ENCODE results near the gene TES.
"Not testable (repeated sequence)": the region's sequence is repeated elsewhere in the genome, so short reads cannot be mapped to it uniquely, and the experiment has no call there.

Gene TES

DNA sequence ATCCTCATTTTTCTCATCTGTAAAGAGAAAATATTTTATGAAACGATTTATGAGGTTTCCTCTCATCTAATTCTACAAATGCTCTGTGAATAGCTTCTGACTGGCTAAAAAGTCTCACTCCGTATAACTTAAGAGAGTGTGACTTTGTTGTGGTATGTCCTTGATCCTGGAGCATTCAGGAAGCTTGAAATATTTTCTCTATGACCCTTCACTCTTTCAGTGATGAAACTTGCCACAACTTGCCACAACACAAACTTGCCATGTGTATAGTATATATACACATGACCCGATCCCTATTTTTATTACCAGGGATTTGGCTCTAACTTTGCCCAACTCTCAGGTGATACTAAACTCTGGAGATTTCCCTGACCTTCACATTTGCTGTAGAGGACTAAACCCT is 74.1 kb downstream of the TES start:
- no peak for DNase-seq (ENCODE audit: low read depth)

DNA sequence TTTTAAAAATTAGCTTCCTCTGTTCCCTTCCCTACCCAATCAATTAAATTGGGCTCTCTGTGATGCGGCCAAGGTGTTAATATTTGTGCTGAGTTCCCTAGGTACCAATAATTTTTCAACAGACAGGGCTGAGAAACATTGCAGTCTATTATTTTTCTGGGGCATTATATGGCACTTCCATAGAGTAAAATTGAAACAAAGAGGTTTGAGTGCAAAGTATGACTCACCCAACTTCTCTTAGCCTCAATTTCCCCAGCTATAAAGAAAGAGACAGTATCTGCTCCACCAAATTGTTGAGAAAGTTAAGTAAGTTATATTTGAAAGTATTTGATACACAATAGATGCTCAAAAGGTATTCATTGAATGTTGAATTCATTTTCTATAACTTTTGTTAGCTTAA is 74.9 kb downstream of the TES start:
- DNase-seq (ENCODE audit: low read depth), result no peak

DNA sequence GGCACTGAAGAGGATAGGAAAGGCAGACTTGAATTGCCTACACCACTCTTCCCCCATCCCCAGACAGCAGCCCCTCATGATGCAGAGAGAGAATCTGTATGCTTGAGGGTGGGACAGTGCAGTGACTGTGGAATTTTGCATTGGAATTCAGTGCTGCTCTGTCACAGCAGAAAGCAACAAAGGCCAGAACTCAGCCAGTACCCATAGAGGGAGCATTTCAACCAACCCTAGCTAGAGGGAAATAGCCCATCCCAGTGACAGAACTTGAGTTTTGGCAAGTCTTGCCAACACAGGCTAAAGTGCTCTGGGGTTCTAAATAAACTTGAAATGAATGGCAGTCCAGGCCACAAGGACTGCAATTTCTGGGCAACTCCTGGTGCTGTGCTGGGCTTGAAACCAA is 80.4 kb downstream of the TES start:
- no peak for DNase-seq (ENCODE audit: low read depth)

DNA sequence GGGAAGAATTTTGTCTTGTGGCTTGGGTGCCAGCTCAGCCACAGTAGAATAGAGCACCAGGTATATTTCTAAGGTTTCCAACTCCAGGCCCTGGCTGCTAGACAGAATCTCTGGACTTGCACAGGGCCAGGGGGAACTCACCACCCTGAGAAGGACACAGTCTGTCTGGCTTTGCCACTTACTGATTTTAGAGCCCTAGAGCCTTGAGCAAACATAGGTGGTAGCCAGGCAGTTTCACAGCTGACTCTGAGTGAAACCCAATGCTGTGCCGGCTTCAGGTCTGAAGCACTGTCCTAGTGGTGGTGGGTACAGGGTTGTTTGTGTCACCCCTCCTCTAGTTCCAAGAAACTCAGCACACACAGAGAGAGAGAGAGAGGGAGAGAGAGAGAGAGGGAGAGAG is 81.6 kb downstream of the TES start:
- DNase-seq (ENCODE audit: low read depth), result no peak

DNA sequence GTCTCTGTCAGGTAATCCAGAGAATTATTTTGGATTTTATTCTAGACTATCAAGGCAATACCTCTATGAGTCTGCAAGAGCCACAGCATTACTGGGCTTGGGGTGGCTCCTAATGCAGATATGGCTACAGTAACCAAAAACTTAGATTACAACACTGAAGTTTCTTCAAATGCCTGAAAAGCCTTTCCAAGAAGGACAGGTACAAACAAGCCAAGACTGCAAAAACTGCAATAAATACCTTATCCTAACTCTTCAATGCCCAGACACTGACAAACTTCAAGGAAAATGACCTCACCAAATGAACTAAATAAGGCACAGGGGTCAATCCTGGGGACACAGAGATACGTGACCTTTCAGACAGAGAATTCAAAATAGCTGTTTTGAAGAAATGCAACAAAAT is 82.0 kb downstream of the TES start:
- DNase-seq (ENCODE audit: low read depth), result no peak

DNA sequence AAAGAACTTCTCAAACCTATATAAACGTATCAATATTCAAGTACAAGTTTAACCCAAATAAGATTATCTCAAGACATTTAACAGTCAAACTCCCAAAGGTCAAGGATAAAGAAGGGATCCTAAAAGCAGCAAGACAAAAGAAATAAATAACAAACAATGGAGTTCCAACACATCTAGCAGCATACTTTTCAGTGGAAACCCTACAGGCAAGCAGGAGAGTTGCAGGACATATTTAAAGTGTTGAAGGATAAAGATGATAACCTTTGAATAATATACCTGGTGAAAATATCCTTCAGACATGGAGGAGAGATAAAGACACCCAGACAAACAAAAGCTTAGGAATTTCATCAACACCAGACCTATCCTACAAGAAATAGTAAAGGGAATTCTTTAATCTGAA is 82.8 kb downstream of the TES start:
- DNase-seq (ENCODE audit: low read depth), result no peak

DNA sequence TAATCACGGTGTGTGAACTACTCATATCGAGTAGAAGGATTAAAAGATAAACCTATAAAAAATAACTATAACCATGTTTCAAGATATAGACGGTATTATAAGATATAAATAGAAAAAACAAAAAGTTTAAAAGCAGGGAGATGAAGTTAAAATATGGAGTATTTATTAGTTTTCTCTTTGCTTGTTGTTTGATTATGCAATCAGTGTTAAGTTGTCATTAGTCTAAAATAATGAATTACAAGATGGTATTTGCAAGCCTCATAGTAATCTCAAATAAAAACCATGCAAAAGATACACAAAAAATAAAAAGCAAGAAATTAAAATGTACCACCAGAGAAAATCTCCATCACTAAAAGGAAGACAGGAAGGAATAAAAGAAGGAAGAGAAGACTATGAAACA is 83.3 kb downstream of the TES start:
- DNase-seq (ENCODE audit: low read depth), result no peak

DNA sequence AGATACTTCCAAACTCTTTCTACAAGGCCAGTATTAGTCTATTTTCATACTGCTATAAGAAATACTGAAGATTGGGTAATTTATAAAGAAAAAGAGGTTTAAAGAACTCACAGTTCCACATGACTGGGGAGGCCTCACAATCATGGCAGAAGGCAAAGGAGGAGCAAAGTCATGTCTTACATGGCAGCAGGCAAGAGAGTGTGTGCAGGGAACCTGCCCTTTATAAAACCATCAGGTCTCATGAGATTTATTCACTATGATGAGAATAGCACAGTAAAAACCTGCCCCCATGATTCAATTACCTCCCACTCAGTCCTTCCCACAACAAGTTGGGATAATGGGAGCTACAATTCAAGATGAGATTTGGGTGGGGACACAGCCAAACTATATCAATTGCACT is 85.6 kb downstream of the TES start:
- not testable (repeated sequence) for DNase-seq (ENCODE audit: low read depth)

DNA sequence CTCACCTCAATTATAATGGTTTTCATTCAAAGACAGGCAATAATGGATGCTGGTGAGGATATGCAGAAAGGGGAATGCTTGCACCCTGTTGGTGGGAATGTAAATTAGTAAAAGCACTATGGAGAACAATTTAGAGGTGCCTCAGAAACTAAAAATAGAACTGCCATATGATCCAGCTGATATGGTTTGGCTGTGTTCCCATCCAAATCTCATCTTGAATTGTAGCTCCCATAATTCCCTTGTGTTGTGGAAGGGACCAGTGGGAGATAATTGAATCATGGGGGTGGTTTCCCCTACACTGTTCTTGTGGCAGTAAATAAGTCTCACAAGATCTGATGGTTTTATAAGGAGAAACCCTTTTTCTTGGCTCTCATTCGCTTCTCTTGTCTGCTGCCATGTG is 87.7 kb downstream of the TES start:
- no peak for DNase-seq (ENCODE audit: low read depth)

DNA sequence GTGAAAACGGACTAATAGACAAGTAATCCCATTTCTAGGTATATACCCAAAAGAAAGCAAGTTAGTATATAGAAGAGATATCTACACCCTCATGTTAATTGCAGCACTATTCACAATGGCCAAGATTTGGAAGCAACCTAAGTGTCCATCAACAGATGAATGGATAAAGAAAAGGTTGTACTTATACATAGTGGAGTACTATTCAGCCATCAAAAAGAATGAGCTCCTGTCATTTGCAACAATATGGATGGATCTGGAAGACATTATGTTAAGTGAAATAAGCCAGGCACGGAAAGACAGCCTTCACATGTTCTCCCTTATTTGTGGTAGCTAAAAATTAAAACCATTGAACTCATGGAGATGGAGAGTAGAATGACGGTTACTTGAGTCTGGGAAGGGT is 88.2 kb downstream of the TES start:
- DNase-seq (ENCODE audit: low read depth), result no peak

DNA sequence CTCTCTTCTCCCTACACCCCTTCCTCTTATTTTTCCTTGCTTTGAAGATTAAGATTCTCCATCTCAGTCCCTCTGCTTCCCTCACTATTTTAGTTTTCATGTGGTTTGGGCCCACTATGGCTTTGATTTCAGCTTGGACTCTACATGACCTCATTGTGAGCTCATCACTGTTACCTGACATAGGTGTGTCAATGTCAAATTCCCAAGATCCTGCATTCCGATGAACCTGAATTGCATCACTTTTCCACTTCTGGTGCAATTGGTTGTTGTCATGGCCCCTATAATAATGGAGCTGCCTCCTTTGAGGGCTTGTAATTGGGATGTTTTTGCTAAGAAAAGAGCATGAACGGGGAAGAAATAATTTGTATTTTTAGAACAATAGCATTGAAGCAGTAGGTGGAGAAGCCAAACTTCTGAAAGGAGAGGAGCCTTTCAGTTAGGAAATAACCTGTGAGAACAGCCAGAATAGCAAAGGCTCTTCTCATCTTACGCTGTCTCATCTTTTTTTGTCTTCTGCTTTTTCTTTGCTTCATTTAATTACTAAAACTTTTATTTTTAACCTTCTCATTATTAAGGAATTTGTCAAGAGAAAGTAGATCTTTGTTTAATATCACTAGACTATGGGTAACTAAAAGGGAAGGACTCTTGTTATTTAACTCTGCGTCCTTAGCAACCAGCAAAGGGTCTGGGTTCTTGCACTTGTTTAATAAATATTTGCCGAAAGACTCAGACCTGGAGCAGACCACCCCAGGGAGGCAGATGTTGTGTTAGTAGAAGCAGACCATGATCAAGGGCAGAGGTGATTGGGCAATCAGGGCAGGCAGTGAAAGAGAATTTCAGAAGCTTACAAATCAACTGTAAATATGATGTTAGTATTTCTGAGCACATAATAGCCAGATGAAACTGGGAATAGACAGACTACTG is 95.4 kb downstream of the TES start:
- peak; percentile 36 for DNase-seq (ENCODE audit: low read depth)

DNA sequence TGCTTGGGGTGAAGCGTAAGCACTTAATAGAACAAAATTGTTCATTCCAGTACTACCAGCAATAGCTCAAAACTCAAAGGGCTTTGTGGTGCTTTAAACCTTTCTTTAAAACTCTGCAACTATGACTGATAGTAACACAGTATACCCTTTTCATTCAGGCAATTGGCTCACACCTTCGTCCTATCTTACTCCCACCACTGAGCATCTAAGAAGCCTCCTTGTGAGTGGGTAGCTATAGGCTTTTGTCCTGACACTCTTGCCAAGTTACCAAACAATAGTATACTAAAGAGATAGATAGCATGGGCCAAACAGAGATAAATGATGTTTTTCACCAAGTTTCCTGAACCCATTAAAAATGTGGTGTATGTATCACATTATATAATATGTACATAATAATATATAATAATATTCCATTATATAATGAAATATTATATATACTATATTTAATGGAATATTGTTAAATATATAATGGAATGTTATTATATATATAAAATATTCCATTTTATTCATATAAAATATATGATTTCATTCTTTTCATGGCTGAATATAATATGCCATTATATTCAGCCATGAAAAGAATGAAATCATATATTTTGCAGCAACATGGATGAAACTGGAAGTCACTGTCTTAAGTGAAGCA is 96.2 kb downstream of the TES start:
- DNase-seq (ENCODE audit: low read depth), result no peak

DNA sequence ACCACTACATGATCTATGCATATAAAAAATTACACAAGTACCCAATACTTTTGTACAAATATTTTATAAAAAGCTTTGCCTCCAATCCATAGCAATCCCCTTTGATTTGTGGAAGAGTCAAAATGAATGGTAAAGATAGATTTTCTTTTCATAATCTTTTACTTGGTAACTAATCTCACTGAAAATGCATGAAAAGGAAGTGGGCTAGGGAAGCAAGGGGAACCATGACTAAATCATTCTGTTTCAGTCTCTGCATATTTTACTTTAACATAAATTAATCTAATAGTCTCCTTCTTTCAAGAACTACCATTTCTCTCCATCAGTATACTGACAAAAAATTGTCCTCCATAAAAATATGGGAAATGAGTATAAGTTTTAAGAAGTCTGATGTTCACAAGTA is 96.9 kb downstream of the TES start:
- no peak for DNase-seq (ENCODE audit: low read depth)

Measured in fibroblast of gingiva (primary cell).